Central memory CD8-positive, alpha-beta T cell (primary cell): Measurements from ENCODE around the gene ZNF616.
"Not testable (repeated sequence)": the region's sequence is repeated elsewhere in the genome, so short reads cannot be mapped to it uniquely, and the experiment has no call there.

Experiments
- ATAC-seq: fragments of 150-1000 bp; cut with Tn5 transposase; replicated peaks from 2 replicates; pipeline ENCODE4 v1.10.0; 2022; ENCODE audit warnings: mild to moderate bottlenecking, moderate FRiP score, moderate number of reproducible peaks; ENCODE audit not compliant: poor library complexity, severe bottlenecking; ENCODE audit errors: extremely low read depth
- DNase-seq, 2 donors: peaks; one replicate each; pipeline ENCODE4 v3.0.0; 2021; ENCODE audit warnings: low spot score in 2 of 2
- H3K27ac Mint-ChIP-seq: one replicate; pipeline ENCODE4 v1.8.0; 2022; ENCODE audit warnings: low read depth, mild to moderate bottlenecking, moderate library complexity, mixed read lengths
- H3K27me3 Mint-ChIP-seq: one replicate; pipeline ENCODE4 v1.8.0; 2022; ENCODE audit warnings: mixed read lengths
- H3K36me3 Mint-ChIP-seq: one replicate; pipeline ENCODE4 v1.8.0; 2022; ENCODE audit warnings: mild to moderate bottlenecking, moderate library complexity, mixed read lengths; ENCODE audit not compliant: insufficient read depth
- H3K4me1 Mint-ChIP-seq: one replicate; pipeline ENCODE4 v1.8.0; 2022; ENCODE audit warnings: mixed read lengths
- H3K4me3 Mint-ChIP-seq: one replicate; pipeline ENCODE4 v1.8.0; 2022; ENCODE audit warnings: mild to moderate bottlenecking, moderate library complexity, mixed read lengths
- H3K9me3 Mint-ChIP-seq: one replicate; pipeline ENCODE4 v1.8.0; 2022; ENCODE audit warnings: mixed read lengths

The ZNF616 gene

DNA sequence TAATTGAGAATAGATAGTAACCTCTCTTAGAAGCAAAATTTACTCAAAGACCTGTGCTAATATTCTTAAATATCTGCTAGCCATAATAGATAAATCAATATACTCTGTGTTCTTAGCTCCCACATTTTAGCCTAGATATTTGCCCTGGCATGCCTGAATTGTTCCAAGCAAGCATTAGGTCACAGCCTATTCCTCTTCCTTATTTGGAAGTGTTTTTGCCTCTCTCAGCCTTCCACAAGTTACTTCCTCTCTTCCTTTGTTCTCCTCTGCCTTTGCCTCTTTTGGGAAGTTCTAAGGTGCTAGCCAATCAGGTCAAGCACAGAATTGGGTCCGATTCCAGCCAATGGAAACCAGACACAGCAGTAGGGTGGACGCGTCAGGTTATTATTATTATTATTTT lies 43.3 kb downstream of the ZNF616 start:
- Mint-ChIP-seq H3K4me1 (peaks cover 34% of the 10 kb centered on the region), H3K9me3 (peaks cover 11% of the 10 kb centered on the region), H3K4me3 (peak overlapping the region; percentile 95), H3K36me3 (peaks cover 14% of the 10 kb centered on the region)
- not testable (repeated sequence) for H3K27me3 Mint-ChIP-seq, DNase-seq, H3K27ac Mint-ChIP-seq, ATAC-seq

DNA sequence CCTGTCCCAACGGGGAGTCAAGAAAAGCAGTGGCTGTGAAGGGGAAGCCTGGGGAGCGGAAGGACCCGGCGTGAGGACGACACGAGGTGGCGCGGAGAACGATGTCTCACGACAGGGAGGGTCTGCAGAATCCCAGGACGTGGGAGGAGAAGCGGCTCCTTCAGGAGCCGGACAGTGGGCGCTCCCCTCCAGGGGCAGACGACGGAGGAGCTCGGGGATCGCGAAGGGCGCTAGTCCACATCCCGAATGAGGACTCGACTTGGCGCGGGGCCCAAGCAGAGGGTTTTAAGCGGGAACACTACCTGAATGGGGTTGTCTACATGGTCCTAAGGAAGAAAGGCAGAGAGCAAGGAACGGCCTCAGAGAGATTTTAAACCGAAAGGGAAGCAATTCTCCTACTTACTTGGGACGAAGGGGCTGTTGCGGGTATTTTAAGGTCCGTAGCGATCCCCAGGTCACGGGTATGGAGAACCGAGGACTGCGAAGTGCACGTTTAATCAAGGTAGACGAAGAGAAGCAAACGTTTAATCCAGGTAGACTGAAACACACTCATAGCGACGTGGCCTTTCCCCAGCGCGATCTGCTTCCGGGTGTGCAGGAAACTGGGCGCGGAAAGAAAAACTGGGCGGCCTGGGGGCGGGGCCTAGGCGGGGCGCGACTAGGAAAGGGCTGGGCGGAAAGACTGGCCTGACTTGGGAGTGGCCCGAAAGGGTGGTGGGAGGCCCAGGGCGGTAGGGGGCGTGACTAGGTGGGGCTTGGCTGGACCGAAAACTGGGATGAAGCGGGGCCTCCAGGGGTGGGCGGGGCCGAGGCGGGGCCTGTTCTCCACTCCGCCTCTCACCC lies 44.3 kb downstream of the ZNF616 start, which contains the start of gene ZNF841:
Gene ZNF841 (minus strand): TSS at position 594 of the 843 bp plus-strand sequence. CDS start 10,964 bp downstream, outside the sequence.
- ATAC-seq: peak; percentile 98
- H3K9me3 Mint-ChIP-seq: peaks cover 18% of the 10 kb centered on the region
- peak; percentile 70 to 74 for DNase-seq

DNA sequence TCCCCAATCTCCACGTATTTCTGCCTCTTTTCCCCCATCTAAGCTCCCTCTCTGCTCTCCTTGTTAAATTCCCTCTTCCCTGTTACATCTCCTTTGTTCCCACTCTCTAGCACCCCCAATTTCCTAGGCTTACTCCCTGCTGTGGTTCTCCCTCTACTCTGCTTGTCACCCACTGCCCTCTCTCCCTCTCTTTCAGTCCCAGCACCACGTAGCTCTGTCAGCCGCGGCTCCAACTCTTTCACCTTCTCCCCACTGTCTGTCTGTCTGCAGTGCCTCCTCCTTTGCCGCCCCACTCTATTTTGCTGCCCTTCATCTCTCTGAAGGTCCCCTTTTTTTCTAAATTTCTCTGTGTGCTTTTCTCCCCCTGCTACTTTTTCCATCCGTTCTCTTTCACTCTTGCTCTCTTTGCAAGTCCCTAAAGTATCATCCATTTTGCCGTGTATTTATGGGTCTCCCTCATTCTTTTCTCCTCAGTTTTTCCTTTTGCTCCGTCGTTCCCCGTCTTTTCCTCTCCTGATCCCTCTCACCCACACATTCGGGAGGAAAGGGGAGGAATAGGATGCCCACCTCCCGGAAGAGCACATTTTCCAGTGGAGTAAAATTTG lies 45.1 kb downstream of the ZNF616 start:
- Mint-ChIP-seq H3K4me3 (peak overlapping the region; percentile 95), H3K36me3 (peaks cover 23% of the 10 kb centered on the region), H3K9me3 (peaks cover 21% of the 10 kb centered on the region), H3K27ac (peak overlapping the region; percentile 97), H3K4me1 (peaks cover 46% of the 10 kb centered on the region), H3K27me3 (no peaks in the 10 kb centered on the region)
- ATAC-seq: no peak
- DNase-seq: no peak

More for the DNA sequence above, 44.3 kb downstream of the ZNF616 start, which contains the start of gene ZNF841:
- Mint-ChIP-seq H3K4me1 (peaks cover 43% of the 10 kb centered on the region), H3K27ac (peak within 1 kb of the TSS; percentile 97), H3K36me3 (peaks cover 20% of the 10 kb centered on the region), H3K4me3 (peak within 1 kb of the TSS; percentile 95), H3K27me3 (no peaks in the 10 kb centered on the region)

DNA sequence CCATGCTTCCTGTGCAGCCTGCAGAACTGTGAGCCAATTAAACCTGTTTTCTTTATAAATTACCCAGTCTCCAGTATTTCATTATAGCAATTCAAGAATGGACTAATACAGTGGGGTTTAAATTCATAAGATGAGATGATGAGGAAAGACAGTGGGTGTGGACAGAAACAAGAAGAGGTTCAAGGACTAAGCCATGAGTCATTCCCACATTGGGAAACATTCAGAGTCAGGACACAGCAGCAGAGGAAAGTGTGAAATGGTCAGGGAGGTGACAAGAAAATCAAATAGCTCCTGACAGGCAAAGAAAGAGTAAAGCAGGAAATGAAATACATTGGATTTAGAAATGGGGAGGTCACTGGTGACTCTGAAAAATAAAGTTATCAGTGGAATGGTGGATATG lies 53.3 kb downstream of the ZNF616 start:
- Mint-ChIP-seq H3K36me3 (peaks cover 53% of the 10 kb centered on the region), H3K4me1 (peaks cover 18% of the 10 kb centered on the region), H3K27me3 (no peaks in the 10 kb centered on the region), H3K9me3 (peaks cover 18% of the 10 kb centered on the region), H3K27ac (peak overlapping the region; percentile 39), H3K4me3 (no peak overlapping the region)
- no peak for DNase-seq
- no peak for ATAC-seq

DNA sequence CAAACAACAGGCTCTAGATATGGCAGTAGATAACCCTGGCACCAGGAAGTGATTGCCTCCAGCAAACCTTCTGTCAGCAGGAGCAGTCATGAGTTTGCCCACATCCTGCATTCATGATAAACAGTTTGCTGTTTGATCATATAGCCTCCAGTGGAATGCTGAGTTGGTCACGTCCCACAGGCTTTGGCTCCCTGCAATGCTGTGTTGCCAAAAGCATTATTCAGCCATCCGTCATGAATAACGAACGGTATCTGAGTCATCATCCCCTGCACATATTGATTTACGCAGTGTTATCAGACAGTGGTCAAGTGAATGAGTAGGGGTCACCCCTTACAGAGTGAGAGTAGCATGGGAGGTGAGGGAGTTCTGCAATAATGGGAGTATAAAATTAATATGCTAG lies 69.2 kb downstream of the ZNF616 start:
- ATAC-seq: no peak
- Mint-ChIP-seq H3K36me3 (peaks cover 58% of the 10 kb centered on the region), H3K9me3 (peaks cover 47% of the 10 kb centered on the region), H3K27me3 (no peaks in the 10 kb centered on the region), H3K4me3 (no peak overlapping the region), H3K4me1 (peaks cover 6% of the 10 kb centered on the region), H3K27ac (no peak overlapping the region)
- DNase-seq: no peak

DNA sequence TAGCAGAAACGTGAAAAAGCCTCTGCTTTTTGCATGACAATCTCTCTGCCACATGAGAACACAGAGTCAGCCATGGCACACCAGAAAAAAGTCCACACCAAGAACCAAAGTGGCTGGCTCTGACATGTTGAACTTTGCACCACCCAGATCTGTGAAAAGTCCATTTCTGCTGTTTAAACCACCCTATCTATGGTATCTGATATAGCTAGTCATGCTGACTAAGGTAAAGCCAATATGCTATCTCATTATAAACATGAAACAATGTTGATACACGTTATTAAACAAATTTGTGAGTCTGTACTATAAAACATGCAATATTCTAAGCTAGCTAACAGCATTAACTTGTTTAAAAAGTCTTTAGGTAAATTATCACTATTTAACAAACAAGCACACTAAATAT lies 70.1 kb downstream of the ZNF616 start:
- Mint-ChIP-seq H3K4me3 (no peak overlapping the region), H3K4me1 (peaks cover 6% of the 10 kb centered on the region), H3K36me3 (peaks cover 52% of the 10 kb centered on the region), H3K27me3 (no peaks in the 10 kb centered on the region), H3K27ac (no peak overlapping the region), H3K9me3 (peaks cover 45% of the 10 kb centered on the region)
- no peak for DNase-seq
- no peak for ATAC-seq

DNA sequence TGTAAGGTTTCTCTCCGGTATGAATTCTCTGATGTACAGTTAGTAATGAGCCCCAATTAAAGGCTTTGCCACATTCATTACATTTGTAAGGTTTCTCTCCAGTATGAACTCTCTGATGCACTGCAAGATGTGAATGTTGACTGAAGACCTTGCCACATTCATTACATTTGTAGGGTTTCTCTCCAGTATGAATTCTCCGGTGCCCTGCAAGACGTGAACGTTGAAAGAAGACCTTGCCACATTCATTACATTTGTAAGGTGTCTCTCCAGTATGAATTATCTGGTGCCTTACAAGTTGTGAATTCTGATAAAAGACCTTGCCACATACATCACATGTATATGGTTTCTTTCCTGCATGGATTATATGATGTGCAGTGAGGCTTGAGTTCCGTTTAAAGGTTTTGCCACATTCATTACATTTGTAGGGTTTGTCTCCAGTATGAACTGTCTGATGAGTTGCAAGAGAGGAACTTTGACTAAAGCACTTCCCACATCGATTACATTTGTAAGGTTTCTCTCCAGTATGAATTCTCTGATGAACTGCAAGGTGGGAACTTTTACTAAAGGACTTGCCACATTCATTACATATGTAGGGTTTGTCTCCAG lies 73.4 kb downstream of the ZNF616 start:
- H3K4me3 Mint-ChIP-seq: no peak overlapping the region
- peaks cover 34% of the 10 kb centered on the region for H3K9me3 Mint-ChIP-seq
- no peaks in the 10 kb centered on the region for H3K27me3 Mint-ChIP-seq
- H3K27ac Mint-ChIP-seq: no peak overlapping the region
- peaks cover 6% of the 10 kb centered on the region for H3K4me1 Mint-ChIP-seq
- no peak for DNase-seq
- H3K36me3 Mint-ChIP-seq: peaks cover 36% of the 10 kb centered on the region
- ATAC-seq: no peak

DNA sequence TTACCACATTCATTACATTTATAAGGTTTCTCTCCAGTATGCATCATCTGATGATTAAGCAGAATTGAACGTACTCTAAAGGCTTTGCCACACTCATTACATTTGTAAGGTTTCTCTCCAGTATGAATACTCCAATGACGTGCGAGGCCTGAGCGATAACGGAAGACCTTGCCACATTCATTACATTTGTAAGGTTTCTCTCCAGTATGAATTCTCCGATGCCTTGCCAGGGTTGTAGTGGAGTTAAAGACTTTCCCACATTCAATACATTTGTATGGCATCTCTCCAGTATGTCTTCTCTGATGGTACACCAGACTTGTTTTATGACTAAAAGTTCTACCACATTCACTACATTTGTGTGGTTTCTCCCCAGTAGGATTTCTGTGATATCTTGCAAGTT lies 74.3 kb downstream of the ZNF616 start:
- peaks cover 27% of the 10 kb centered on the region for H3K36me3 Mint-ChIP-seq
- no peak for DNase-seq
- H3K4me3 Mint-ChIP-seq: no peak overlapping the region
- peaks cover 31% of the 10 kb centered on the region for H3K9me3 Mint-ChIP-seq
- no peak overlapping the region for H3K27ac Mint-ChIP-seq
- no peaks in the 10 kb centered on the region for H3K27me3 Mint-ChIP-seq
- H3K4me1 Mint-ChIP-seq: peaks cover 6% of the 10 kb centered on the region
- ATAC-seq: no peak
